ENCODE data around the gene TSC22D3. TPM values are rescaled to one million over a fixed set of nuclear protein-coding genes. Genes with fewer than 3 reads are reported as not detected.

The TSC22D3 gene
- total RNA-seq, 2 experiments from 2014 or later, result 29.3 to 35.6 TPM

- Histone ChIP-seq H3K36me3 (ENCODE audit: insufficient read depth, low read length) (peaks cover 8% of the 10 kb centered on the region; the same call in 1 of the 2 replicates), H2AFZ (ENCODE audit: low read length) (no peak overlapping the region), H3K9me3 (ENCODE audit: low read length) (no peaks in the 10 kb centered on the region), H3K4me3 (ENCODE audit: low read depth, low read length, poor library complexity, severe bottlenecking) (no peak overlapping the region), H4K20me1 (ENCODE audit: insufficient read depth, low read length) (no peaks in the 10 kb centered on the region), H3K9me2 (ENCODE audit: insufficient read depth, low read length) (no peaks in the 10 kb centered on the region), H3K4me2 (ENCODE audit: low read length) (no peak overlapping the region), H3K79me2 (ENCODE audit: insufficient read depth, low read depth, low read length) (no peaks in the 10 kb centered on the region), H3K27ac (ENCODE audit: low read depth, low read length, poor library complexity, severe bottlenecking) (no peak overlapping the region), H3K4me1 (ENCODE audit: insufficient read depth, low read length, poor library complexity, severe bottlenecking) (peaks cover 15% of the 10 kb centered on the region)
- CTCF ChIA-PET (ENCODE audit: unreplicated experiment), result no interaction called here
- TF ChIP-seq EZH2phosphoT487 (IDR thresholded peaks at IDR 0.05; ENCODE audit: borderline replicate concordance, low read depth, low read length) (no peak), CTCF (conservative IDR thresholded peaks at IDR 0.05; ENCODE audit: low read length) (no peak)
- intact Hi-C loops (cut with micrococcal nuclease; ENCODE audit: unreplicated experiment), result no loop called here
- no peak for DNase-seq (ENCODE audit: low spot score)
- POLR2A ChIA-PET, result interaction anchor here (0.8 kb wide), 1 partner anchor 33 kb away, joined by 3 read pairs; no protein-coding TSS in a partner anchor
- BruUV-seq (replicated peaks), result no TSS peak
These were observed 66.8 kb downstream of the TSC22D3 start for GRCh38 chrX:107708762-107709161.

- H3K4me2 ChIP-seq (ENCODE audit: low read length), result no peak overlapping the region
- CTCF ChIA-PET (ENCODE audit: unreplicated experiment), result no interaction called here
- H3K27ac ChIP-seq (ENCODE audit: low read depth, low read length, poor library complexity, severe bottlenecking), result no peak overlapping the region
These were observed 67.7 kb downstream of the TSC22D3 start for GRCh38 chrX:107707866-107708265.

More at GRCh38 chrX:107707866-107708265, 67.7 kb downstream of the TSC22D3 start:
- TF ChIP-seq CTCF (conservative IDR thresholded peaks at IDR 0.05; ENCODE audit: low read length) (no peak), EZH2phosphoT487 (IDR thresholded peaks at IDR 0.05; ENCODE audit: borderline replicate concordance, low read depth, low read length) (no peak)
- no peak overlapping the region for H3K4me3 ChIP-seq (ENCODE audit: low read depth, low read length, poor library complexity, severe bottlenecking)
- peaks cover 15% of the 10 kb centered on the region for H3K4me1 ChIP-seq (ENCODE audit: insufficient read depth, low read length, poor library complexity, severe bottlenecking)
- BruUV-seq (replicated peaks), result no TSS peak
- no peaks in the 10 kb centered on the region for H3K79me2 ChIP-seq (ENCODE audit: insufficient read depth, low read depth, low read length)
- POLR2A ChIA-PET, result no interaction called here
- intact Hi-C loops (cut with micrococcal nuclease; ENCODE audit: unreplicated experiment), result no loop called here
- no peaks in the 10 kb centered on the region for H4K20me1 ChIP-seq (ENCODE audit: insufficient read depth, low read length)
- DNase-seq (ENCODE audit: low spot score), result no peak
- no peaks in the 10 kb centered on the region for H3K9me3 ChIP-seq (ENCODE audit: low read length)
- H3K9me2 ChIP-seq (ENCODE audit: insufficient read depth, low read length), result no peaks in the 10 kb centered on the region
- H2AFZ ChIP-seq (ENCODE audit: low read length), result no peak overlapping the region
- peaks cover under 1% of the 10 kb centered on the region; the same call in 1 of the 2 replicates for H3K36me3 ChIP-seq (ENCODE audit: insufficient read depth, low read length)
